ENCODE results near the gene CPEB1.

DNA sequence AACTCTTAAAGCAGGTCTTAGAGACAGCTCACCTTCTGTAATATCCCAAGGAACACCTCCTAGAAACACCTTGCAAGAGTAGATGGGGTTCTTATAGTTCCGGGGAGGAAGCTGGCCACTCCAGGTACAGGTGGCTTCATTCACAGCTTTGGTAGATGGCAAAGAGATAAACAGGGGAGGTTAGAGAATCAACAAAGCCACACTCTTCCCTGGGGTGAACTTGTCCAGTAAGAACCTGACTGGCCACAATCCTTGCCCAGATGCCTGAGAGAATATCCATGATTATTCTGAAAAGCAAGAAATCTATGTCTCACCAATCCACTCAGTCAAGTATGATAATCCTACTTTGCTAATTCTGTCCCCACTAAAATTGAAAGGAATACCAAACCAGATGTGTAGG, 93.3 kb downstream of the CPEB1 start:
- TF ChIP-seq, protein P1, sequence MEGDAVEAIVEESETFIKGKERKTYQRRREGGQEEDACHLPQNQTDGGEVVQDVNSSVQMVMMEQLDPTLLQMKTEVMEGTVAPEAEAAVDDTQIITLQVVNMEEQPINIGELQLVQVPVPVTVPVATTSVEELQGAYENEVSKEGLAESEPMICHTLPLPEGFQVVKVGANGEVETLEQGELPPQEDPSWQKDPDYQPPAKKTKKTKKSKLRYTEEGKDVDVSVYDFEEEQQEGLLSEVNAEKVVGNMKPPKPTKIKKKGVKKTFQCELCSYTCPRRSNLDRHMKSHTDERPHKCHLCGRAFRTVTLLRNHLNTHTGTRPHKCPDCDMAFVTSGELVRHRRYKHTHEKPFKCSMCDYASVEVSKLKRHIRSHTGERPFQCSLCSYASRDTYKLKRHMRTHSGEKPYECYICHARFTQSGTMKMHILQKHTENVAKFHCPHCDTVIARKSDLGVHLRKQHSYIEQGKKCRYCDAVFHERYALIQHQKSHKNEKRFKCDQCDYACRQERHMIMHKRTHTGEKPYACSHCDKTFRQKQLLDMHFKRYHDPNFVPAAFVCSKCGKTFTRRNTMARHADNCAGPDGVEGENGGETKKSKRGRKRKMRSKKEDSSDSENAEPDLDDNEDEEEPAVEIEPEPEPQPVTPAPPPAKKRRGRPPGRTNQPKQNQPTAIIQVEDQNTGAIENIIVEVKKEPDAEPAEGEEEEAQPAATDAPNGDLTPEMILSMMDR (IDR thresholded peaks at IDR 0.05): no peak
- no peak for TF ChIP-seq POLR2A (IDR thresholded peaks at IDR 0.05)

Measured in lower leg skin (tissue), 3 donors.